ENCODE measurements around the gene ABCC6.
"Not testable (repeated sequence)": the region's sequence is repeated elsewhere in the genome, so short reads cannot be mapped to it uniquely, and the experiment has no call there.

- TF ChIP-seq, protein P1, sequence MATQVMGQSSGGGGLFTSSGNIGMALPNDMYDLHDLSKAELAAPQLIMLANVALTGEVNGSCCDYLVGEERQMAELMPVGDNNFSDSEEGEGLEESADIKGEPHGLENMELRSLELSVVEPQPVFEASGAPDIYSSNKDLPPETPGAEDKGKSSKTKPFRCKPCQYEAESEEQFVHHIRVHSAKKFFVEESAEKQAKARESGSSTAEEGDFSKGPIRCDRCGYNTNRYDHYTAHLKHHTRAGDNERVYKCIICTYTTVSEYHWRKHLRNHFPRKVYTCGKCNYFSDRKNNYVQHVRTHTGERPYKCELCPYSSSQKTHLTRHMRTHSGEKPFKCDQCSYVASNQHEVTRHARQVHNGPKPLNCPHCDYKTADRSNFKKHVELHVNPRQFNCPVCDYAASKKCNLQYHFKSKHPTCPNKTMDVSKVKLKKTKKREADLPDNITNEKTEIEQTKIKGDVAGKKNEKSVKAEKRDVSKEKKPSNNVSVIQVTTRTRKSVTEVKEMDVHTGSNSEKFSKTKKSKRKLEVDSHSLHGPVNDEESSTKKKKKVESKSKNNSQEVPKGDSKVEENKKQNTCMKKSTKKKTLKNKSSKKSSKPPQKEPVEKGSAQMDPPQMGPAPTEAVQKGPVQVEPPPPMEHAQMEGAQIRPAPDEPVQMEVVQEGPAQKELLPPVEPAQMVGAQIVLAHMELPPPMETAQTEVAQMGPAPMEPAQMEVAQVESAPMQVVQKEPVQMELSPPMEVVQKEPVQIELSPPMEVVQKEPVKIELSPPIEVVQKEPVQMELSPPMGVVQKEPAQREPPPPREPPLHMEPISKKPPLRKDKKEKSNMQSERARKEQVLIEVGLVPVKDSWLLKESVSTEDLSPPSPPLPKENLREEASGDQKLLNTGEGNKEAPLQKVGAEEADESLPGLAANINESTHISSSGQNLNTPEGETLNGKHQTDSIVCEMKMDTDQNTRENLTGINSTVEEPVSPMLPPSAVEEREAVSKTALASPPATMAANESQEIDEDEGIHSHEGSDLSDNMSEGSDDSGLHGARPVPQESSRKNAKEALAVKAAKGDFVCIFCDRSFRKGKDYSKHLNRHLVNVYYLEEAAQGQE (IDR thresholded peaks at IDR 0.05; ENCODE audit: insufficient read depth in 1 of 2, low read depth in 2 of 2, low read length in 1 of 2): not testable (repeated sequence)
- not testable (repeated sequence) for TF ChIP-seq CTCF (IDR thresholded peaks at IDR 0.05); POLR2AphosphoS5 (IDR thresholded peaks at IDR 0.05; ENCODE audit: low read depth, low read length); TCF7L2 (IDR thresholded peaks at IDR 0.05; ENCODE audit: low read depth, low read length)
These were observed 9.4 kb upstream of the ABCC6 start for GRCh38 chr16:16232692-16233061.
